AG04450 (cell line): ENCODE measurements around the gene NSD1. TPM values are rescaled to one million over a fixed set of nuclear protein-coding genes. Genes with fewer than 3 reads are reported as not detected.

Experiments
- CTCF ChIA-PET: fragments of 300-600, 350-600 bp; formaldehyde crosslinking; extraction: SDS; loops from one replicate; lab custom pipeline; 2022; ENCODE audit warnings: antibody characterized with exemption, inconsistent platforms; lab: Charles Lee
- POLR2A ChIA-PET: fragments of 350-600 bp; formaldehyde crosslinking; extraction: SDS; loops from one replicate; lab custom pipeline; 2021; ENCODE audit warnings: antibody characterized with exemption, inconsistent platforms; lab: Yijun Ruan, JAX
- DNase-seq: peaks from one replicate; pipeline ENCODE4 v3.0.0-alpha.2; 2011; ENCODE audit warnings: low read depth, low spot score
- H3K27ac ChIP-seq: one replicate; pipeline ENCODE4 v1.5.1; 2012; ENCODE audit warnings: low read depth, low read length, control low read depth
- H3K27me3 ChIP-seq: one replicate; pipeline ENCODE4 v1.6.0; 2012; ENCODE audit warnings: low read length; ENCODE audit not compliant: control insufficient read depth, insufficient read depth
- H3K4me3 ChIP-seq: 2 replicates; pipeline ENCODE4 v1.5.1; 2011; ENCODE audit warnings: mild to moderate bottlenecking, low read depth, low read length, control low read depth
- H3K9me3 ChIP-seq: 2 replicates; pipeline ENCODE4 v1.5.1; 2012; ENCODE audit warnings: low read length; ENCODE audit not compliant: control insufficient read depth, insufficient read depth
- CTCF ChIP-seq: IDR thresholded peaks from 2 replicates; pipeline ENCODE4 v1.5.1; 2011; ENCODE audit warnings: low read depth, low read length, control low read depth, inconsistent platforms
- polyA plus RNA-seq: library from polyadenylated mRNA; depleted of rRNA; stranded (reverse); fragments of >200 nt; gene quantifications from 2 replicates; pipeline ENCODE4 v1.2.3, GENCODE V29; 2011

Gene NSD1
- polyA plus RNA-seq, 1 experiment: 33.4 TPM

GRCh38 chr5:177334781-177335700 lies 201.5 kb downstream of the NSD1 start:
- POLR2A ChIA-PET: no interaction called here
- no peak for TF ChIP-seq CTCF
- Histone ChIP-seq H3K9me3 (no peaks in the 10 kb centered on the region; the same call in 1 of the 2 replicates), H3K27ac (no peak overlapping the region), H3K27me3 (no peaks in the 10 kb centered on the region), H3K4me3 (no peak overlapping the region)
- CTCF ChIA-PET: interaction anchor here (0.8 to 2.3 kb wide), 3 partner anchors 17 to 25 kb away, joined by 3 to 7 read pairs (median 6); partner anchors contain the start of gene LMAN2
- DNase-seq: no peak

GRCh38 chr5:177335701-177336065 lies 202.1 kb downstream of the NSD1 start:
- no peak overlapping the region for H3K27ac ChIP-seq
- ChIA-PET CTCF (interaction anchor here (0.8 to 2.0 kb wide), 3 partner anchors 10 to 18 kb away, joined by 3 to 7 read pairs (median 3); partner anchors contain the start of gene LMAN2), POLR2A (no interaction called here)
- H3K27me3 ChIP-seq: no peaks in the 10 kb centered on the region
- H3K4me3 ChIP-seq: no peak overlapping the region
- no peaks in the 10 kb centered on the region; the same call in 1 of the 2 replicates for H3K9me3 ChIP-seq
- TF ChIP-seq CTCF: no peak
- no peak for DNase-seq

GRCh38 chr5:177336112-177336511 lies 202.5 kb downstream of the NSD1 start:
- TF ChIP-seq CTCF: peak; percentile 23; the same call in 1 of the 2 replicates
- H3K4me3 ChIP-seq: no peak overlapping the region
- H3K27me3 ChIP-seq: no peaks in the 10 kb centered on the region
- ChIA-PET CTCF (interaction anchor here (0.5 to 2.0 kb wide), 4 partner anchors 10 to 120 kb away, joined by 3 to 7 read pairs (median 3); partner anchors contain the start of gene LMAN2), POLR2A (no interaction called here)
- H3K9me3 ChIP-seq: no peaks in the 10 kb centered on the region; the same call in 1 of the 2 replicates
- no peak for DNase-seq
- H3K27ac ChIP-seq: no peak overlapping the region

- H3K27ac ChIP-seq: no peak overlapping the region
- no peaks in the 10 kb centered on the region; the same call in 1 of the 2 replicates for H3K9me3 ChIP-seq
- DNase-seq: no peak
- no peak for TF ChIP-seq CTCF
- ChIA-PET CTCF (interaction anchor here (0.5 to 1.2 kb wide), 2 partner anchors 9 to 119 kb away, joined by 3 read pairs; no protein-coding TSS in a partner anchor), POLR2A (no interaction called here)
- H3K4me3 ChIP-seq: no peak overlapping the region
- H3K27me3 ChIP-seq: no peaks in the 10 kb centered on the region
Measured at GRCh38 chr5:177336603-177337494, 203.3 kb downstream of the NSD1 start.
